Measurements from ENCODE around the gene CAPG.
"Not testable (repeated sequence)": the region's sequence is repeated elsewhere in the genome, so short reads cannot be mapped to it uniquely, and the experiment has no call there.

CAPG gene

DNA sequence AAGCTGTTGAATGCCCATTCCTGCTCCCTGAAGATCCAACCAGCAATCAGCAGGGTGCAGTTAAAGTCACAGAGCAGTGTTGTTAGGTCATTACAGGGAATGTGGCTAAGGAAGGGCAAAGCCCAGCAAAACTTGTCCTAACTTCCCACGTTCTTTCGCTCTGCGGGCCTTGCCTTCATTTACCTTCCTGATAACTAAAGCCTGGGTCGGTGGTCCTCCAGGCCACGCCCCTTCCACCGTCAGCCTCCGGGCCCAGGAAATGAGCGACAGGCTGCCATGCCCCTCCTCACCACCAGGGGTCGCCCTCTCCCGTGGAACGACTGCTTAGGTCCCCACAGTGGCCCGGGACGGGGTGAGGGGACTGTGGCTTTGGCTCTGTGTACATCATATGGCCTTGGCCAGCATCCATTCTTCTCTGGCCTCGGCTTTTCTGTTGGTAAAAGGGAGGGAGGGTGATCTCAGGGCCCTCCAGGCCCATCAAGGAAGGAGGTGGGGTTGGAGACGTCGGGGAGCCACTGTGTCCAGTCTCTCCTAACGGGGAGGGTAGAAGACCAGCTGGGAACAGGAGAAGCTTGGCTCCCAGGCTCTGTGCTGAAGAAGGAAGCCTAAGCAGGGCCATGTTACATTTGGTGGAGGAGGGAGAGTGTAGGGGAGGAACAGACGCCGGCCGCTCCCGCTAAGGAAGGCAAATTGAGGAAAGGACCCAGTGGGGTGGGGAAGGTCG lies 10.5 kb upstream of the CAPG start:
- DNase-seq (ENCODE audit: low read depth in 1 of 2, low spot score in 1 of 2) = peak; percentile 84 to 93

DNA sequence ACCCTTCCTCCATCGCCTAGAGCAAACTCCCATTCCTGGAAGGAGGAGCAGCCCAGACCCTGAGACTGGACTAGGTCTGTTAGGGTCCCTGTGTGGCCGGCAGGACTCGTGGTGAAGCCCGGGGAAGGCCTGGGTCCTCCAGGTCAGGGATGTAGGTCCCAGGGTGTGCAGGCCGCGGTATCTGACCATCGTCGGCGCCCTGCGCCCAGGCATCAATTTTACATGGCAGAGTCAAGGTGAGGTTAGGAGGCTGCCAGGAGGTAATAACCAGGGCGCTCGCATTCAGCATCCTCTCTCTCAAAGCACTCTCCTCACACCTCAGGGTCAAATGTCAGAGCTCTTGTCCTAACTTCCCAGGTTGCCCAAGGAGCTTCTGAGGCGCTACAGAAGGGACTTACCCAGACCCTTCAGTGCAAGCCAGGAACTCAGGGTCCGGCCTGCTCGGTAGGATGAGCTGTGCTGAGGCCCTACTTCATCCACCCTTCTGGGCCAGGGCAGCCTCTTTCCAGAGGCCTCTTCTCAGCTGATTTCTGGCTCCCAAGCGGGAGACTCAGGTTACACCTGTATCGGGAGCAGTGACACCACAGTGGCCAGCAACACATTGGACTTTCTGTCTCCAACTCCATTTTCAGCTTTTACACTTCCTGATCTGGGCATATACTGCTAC lies 9.0 kb upstream of the CAPG start:
- no peak for DNase-seq (ENCODE audit: low read depth in 1 of 2, low spot score in 1 of 2)

- peak; percentile 68 to 71 for DNase-seq (ENCODE audit: low read depth in 1 of 2, low spot score in 1 of 2)
Measured at GRCh38 chr2:85418132-85419008, 8.2 kb upstream of the CAPG start, which contains the start of gene SH2D6. SH2D6 (plus strand) TSS chr2:85418714; CDS start chr2:85429466, 10,752 bp downstream.

DNA sequence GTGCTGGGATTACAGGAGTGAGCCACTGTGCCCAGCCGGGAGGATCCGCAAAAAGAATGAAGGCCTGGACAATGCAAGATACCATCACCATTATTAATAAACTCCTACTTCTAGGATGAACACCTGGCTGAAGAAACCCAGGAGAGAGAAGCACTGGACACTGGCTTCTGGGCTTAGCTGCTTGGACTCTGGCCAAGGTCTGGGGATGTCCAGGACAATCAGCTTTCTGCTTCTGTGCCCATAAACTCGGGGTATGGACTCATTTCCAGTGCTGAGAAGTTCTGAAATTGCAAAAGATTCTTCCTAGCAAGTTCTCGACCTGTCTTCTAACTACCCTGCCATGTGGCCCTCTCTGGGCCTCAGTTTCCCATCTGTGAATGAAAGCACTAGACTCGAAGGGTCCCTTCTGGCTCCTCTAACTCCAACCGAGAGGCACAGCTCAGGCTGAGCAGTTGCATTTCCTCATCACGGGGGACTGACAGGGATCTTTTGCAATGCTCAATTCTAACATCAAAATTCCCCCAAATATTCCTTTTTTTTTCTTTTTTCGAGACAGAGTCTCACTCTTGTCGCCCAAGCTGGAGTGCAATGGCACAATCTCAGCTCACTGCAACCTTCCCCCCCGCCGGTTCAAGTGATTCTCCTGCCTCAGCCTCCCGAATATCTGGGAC lies 5.9 kb upstream of the CAPG start:
- no peak for DNase-seq (ENCODE audit: low read depth in 1 of 2, low spot score in 1 of 2)

DNA sequence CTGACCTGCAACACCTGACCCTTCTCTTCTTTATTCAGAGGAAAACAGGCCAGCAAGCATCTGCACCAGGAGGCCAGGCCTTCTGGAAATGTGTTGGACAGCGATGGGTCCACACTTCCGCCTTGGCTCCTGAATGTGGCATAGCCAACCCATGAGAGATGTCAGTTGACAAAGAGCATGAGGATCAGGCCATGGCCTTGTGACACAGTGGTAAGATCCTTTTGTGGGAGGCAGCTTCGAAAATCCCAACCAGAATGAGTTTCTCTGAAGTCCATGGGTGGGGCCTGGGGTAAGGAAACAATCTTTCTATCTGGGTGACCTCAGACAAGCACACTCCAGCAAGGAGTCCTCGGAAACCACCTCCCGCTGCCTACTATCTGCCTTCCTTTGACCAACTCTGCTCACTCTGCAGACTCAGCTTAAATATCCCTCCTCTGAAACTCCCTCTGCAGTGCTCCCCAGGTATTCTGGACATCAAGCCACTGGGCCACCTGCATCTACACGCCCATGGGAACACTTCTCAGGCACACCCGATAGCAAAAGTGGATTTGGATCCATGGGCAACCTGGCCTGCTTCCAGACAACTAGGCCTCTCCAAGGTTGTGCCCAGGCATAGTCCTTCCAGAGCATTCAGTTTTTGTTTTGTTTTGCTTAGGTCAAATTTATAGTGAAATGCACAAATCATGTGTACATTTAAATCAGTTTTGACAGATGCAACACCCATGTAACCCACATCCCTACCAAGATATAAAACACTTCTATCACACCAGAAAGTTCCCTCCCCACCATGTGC lies 4.8 kb upstream of the CAPG start:
- no peak for DNase-seq (ENCODE audit: low read depth in 1 of 2, low spot score in 1 of 2)

- DNase-seq (ENCODE audit: low read depth in 1 of 2, low spot score in 1 of 2) = not testable (repeated sequence)
Measured at GRCh38 chr2:85414421-85414759, 4.2 kb upstream of the CAPG start.

DNA sequence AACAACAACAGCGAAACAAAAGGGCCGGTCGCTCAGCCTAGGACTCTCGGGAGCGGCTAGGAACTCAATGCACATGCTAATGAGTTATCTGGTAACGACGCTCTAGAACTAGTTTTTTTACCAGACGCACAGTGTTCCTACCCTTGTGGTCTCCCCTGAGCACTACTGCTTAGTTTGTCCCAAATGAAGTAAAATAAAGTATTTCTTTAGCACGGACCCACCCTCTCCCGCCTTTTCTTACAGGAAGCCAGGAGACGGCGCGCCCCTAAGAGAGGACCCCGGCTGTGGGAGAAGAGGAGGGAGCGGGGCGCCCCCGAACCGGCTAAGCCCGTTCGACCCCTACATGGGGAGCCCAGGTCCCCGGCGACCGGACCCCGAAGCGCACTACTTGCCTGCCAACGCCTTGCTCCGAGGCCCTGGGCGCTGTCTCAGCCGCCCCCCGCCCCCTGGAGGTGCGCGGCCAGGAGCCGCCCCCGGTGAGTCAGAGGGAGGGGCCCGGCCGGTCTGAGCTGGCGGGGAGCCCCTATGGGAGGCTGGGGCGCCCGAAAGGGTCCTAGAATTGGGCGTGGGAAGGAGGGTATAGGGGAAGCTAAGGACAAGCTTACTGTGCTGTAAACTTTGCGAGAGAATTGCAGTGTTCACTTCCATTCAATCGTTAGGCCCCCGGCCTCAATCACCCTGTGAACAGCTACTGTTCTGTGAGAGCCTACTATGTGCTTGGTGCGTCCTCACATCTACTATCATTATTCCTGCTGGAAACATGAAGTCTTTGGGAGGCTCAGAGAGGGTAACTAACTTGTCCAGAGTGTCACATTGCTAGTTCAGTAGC lies 3.6 kb upstream of the CAPG start:
- DNase-seq (ENCODE audit: low read depth in 1 of 2, low spot score in 1 of 2) = no peak

DNA sequence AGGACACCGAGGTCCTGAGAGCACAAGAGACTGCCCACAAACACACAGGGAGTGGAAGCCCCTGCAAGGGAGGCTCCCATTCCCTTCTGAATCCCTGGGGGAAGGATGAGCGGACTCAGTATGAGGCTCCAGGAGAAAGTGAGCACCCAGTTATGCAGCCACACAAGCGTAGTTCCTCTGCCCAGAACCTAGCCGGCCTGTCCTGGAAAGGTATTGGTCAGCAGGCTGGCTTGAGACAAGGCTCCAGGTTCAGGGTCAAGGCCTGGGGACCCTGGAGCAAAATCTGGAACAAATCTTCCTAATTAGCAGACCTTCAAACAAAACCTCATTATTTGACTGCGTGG lies 1.2 kb upstream of the CAPG start:
- DNase-seq (ENCODE audit: low read depth in 1 of 2, low spot score in 1 of 2) = no peak

DNA sequence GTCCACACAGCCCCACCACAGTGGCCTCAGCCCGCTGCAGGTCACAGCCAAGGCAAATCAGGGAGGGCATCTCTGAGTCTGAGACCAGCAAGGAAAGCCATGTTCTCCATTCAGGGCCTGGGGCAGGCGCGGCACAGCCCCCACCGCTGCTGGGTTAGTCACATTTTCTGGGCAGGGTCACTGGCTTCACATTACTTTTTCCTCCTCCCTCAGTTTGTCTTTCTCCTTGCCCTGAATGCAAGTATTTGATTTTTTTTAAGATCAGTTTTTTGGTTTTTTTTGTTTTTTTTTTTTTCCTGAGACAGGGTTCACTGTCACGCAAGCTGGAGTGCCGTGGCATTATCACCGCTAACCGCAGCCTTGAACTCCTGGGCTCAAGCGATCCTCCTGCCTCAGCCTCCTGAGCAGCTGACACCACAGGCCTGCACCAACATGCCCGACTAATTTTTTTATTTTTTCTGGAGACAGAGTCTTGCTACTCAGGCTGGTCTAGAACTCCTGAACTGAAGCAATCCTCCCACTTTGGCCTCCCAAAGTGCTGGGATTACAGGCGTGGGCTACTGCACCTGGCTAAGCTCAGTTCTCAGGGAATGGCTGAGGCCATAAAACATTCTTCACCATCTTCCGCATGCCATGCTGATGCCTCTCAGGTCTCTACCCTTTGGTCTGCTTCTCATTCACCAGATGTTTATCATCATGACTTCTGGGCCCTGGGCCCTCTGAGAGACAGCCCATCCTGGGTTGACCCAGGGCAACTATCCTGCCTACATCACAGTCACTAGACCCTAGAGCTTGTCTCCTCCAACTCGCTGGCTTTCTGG lies 628 bp upstream of the CAPG start:
- DNase-seq (ENCODE audit: low read depth in 1 of 2, low spot score in 1 of 2) = no peak

GRCh38 chr2:85405201-85406059 lies 4.7 kb downstream of the CAPG start:
- peak; percentile 36 to 43 for DNase-seq (ENCODE audit: low read depth in 1 of 2, low spot score in 1 of 2)

GRCh38 chr2:85401844-85402243 lies 8.3 kb downstream of the CAPG start:
- DNase-seq (ENCODE audit: low read depth in 1 of 2, low spot score in 1 of 2) = no peak

DNA sequence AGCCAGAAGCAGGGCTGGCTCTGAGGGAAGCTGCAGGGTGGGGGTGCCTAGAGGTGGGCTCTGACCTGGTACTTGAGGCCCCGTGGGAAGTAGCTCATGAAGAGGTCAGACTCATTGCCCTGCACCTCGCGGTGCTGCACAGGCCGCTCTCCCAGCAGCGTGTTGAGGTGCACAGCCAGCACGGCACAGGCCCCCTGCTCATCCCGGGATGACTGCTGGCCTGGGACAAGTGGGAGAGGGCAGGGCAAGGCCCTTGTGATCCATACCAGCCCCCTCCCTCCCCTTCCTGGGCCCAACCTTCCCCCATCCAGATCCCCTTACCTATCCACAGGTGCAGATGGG lies 8.7 kb downstream of the CAPG start:
- DNase-seq (ENCODE audit: low read depth in 1 of 2, low spot score in 1 of 2) = no peak

GRCh38 chr2:85400541-85401463 lies 9.4 kb downstream of the CAPG start:
- DNase-seq (ENCODE audit: low read depth in 1 of 2, low spot score in 1 of 2) = no peak

DNA sequence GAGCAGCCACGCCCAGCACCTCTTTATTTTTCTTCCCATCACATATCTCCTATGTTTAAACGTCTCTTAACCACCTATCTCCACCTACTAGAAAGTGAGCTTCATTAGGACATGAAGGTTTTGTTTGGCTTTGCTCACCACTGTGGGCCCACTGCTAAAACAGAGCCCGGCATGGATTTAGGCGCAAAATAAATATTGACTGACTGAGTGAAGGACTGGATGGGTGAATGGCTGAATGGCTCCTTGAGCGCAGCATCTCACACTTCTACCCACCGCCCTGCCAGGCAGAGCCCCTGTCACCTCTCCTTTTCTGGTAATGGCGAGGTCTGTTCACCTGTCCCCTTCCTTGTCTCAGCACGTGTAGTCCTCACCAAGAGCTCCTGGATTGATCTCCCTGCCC lies 10.1 kb downstream of the CAPG start:
- DNase-seq (ENCODE audit: low read depth in 1 of 2, low spot score in 1 of 2) = no peak

- DNase-seq (ENCODE audit: low read depth in 1 of 2, low spot score in 1 of 2) = no peak
Measured at GRCh38 chr2:85399183-85399455, 11.0 kb downstream of the CAPG start.

- DNase-seq (ENCODE audit: low read depth in 1 of 2, low spot score in 1 of 2) = no peak
Measured at GRCh38 chr2:85398426-85399182, 11.6 kb downstream of the CAPG start.

- DNase-seq (ENCODE audit: low read depth in 1 of 2, low spot score in 1 of 2) = no peak
Measured at GRCh38 chr2:85397925-85398331, 12.2 kb downstream of the CAPG start.
